ENCODE results near the gene VAX1.

The VAX1 gene

DNA sequence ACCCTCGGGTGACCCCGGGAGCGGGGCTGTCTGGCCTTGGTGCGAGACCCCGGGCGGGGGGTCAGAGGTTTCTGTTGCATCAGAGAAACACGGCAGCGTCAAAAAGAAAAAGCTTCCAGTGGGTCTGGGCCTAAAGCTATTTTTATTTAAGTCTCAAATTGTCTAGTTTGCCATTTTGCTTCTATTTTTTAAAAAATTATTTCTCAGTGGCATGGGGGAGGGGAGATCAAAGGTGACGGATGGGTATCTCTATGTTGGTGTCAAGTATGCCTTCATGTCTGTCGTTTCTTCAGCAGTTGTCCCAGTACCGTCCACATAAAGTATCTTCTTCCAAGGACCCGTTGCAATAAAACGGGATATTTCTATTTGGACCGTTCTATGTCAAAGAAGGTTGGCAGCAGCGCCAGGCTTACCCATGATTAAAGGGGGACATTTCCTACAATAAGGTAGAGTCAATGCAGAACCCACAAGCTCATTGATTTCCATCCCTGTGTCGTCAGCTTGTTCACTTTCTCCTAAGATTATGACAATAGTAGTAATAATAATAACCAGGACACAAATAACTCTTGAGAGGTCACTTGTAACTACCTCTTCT is 26.0 kb upstream of the VAX1 start:
- DNase-seq = no peak

DNA sequence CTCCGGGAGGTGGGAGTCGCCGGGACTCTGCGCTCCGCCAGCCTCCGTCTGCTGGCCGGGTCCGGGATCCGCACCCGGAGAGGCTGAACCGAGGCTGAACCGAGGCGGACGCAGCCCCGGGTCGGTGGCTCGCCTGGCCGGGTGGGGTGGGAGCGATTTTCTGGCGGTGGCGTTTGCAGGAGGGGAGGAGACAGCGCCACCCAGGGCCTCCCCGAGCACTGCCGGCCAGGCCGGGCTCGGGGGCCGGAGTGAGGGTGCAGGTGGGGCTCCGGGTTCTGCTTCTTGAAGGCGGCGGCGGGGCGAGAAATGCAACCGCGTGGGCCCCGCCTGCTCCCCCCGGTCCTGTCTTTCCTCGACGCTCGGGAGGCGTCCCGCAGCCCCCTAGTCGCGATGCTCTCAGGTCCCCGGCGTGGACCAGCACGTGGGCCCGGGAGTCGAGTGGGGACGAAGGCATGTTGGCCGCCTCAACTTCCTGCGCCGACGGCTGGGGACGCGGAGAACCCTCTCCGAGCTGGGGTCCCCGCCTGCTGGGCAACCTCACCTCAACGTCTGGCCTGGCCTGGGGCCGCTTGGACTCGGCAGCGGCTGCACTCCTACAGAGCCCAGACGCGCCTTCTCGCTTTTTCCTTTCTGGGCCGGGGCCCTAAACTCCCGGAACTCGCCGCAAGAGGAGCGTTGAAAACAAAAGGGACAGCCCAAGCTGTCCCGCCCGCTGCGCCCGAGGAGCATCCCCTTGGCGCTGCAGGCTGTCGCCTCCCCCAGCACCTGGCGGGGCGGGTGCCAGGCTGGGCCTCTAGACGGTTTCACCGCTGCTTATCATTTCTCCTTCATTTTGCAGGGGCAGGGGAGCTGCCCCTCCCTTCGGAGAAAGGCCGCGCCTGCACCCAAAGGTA is 25.2 kb upstream of the VAX1 start:
- no peak for DNase-seq

DNA sequence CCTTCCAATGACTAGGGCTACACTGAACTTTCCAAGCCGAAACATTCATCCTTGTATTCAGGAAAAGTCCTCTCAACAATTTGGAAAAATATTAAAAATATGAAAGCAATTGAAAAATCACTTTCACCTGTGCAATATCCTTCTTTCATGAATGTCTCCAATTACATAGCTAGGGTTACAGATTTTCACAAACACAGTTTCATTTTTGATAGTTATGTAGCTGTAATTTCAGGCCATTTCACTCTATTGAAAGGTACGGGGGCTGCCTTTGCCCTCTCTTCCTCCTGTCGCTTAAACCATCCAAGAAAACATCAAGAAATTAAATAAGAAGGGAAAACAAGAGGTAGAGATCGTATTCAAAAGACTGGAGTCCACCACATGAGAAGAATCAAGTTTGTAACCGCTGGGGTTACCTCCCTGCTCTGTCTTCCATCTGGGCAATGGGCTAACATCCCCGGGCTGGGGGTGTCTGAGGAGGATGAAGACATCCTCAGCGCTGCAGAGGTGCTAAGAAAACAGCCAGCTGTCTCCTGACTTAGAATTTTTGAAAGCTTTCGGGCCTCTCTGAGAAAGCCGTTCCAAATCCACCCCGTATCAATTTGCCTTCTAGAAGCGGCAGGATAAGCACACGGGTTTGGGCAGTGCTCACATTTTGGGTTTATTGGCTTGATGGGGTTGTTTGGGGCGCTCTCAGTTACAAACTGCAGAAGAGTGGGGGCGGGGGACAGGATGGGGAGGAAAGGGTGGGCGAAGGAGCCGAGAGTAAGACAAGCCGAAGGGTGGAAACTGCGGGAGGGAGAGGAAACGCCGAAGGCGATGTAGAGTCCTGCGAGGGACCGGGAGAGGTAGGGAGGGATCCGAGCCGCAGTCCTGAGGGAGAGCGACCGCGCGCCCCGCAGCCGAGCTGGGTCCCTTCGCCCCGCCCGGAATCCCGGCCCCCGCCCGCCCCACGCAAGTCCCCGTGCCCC is 24.3 kb upstream of the VAX1 start:
- no peak for DNase-seq

DNA sequence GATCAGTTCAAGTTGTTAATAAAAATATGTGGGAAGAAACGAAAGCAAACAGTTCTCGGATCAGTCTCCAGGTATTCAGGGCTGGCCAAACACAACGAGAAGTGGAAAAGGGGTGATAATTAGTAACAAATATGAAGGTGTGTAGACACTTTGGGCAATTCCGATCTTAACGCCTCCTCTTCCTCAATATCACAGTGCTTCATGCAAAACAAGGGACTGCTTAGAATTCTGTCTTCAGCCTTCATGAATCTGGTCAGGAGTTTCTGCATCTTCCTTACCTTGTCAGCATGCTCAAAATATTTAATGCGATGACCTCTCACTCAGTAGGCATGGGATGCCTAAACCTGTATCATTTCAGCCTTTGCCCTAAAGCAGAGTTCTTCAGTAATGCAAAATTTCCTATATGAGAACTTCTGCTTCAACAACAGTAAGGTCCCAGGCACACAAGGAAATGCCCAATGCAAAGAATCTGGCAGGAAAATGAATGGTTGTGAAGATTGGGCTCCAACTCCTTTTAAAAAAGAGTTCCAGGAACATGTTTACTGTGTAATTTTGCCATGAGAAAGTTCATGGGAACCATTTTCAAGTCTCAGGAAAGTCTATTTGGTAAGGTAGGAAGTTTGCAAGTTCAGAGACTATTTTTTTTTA is 23.4 kb upstream of the VAX1 start:
- no peak for DNase-seq

DNA sequence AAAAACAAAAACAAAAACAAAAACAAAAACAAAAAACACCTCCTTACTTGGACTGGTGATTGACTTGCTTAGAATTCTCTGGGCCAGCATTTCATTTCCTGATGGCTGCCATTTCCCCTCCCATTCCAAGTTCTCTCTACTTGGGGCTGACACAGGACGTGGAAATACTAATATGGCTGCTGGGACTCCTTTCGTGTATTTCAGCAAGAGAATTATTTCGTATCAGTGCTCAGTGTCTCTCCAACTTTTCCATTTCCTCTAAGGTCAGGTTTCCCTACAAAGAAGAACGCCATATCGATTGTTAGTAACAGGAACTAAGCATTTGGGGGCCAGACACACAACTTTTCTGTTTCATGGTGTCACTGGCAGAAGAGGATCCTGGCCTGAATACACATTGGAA is 22.5 kb upstream of the VAX1 start:
- DNase-seq = no peak

DNA sequence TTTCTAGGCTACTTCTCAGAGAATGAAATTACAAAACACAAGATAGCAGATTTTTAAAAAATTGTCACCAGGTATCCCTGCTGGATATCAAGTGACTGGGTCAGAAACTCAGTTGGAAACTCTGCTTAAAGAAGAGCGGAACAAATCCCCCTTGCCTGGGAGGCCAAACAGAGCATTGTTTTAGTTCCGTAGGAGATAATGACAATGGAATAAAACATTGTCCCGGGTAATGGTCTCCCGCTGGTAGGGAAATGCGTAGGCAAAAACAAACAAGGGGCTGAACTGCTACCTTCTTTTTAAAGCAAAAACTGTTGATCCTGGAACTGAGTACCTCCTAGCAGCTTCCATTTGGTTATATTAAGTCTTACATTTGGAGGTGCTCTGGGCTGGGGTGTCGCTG is 21.3 kb upstream of the VAX1 start:
- DNase-seq = no peak

DNA sequence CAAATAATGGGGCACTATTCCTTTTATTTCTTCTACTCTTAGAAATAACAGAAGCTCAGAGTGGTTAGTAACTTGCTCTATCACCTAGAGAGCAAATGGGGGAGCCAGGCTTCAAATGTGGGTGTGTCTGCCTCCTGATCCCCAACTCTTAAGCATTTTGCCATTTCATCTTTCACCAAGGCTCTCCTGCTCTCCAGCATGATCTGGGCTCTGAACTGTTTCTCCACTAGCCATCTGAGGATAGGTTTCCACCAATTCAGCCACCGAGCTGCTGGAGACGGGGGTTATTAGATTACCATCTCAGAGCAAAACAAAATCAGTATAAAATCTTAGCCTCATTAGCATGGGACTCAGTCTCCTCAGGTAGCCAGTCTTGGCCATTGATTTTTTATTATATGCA is 20.2 kb upstream of the VAX1 start:
- no peak for DNase-seq

DNA sequence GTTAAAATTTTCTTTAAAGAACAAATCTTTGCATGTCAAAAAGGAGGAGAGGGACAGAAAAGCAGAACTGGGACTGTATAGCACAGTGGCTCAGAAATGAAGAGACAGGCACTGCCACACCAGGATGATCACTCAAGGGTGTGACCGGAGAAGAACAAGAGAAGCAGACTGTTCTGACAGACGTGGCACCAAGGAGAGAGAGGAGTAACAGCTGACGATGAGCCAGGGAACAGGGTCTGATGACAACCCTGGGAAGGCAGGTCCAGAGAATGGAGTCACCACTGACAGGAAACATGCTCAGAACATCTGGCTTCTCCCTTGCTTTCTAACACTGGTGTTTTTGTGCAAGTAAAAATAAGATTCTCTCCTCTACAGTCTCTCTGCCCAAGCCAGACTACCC is 14.6 kb upstream of the VAX1 start:
- DNase-seq = no peak

DNA sequence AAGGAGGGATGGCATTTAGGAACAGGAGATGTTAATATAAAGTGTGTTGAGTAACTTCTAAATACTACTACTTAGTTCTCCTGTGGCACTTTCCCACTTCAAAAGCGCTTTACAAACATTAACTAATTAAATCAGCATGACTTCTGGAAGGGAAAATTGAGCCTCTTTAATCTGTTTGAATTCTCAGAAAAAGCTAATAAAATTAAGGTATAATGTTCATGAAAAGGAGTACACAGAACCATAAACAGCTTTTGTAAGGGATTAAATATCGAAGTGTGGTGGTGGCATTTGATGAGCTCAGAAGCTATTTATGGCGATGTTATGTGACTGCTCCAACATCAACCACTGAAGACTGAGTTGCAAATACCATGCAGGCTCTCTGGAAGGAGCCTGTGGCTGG is 10.2 kb upstream of the VAX1 start:
- no peak for DNase-seq

DNA sequence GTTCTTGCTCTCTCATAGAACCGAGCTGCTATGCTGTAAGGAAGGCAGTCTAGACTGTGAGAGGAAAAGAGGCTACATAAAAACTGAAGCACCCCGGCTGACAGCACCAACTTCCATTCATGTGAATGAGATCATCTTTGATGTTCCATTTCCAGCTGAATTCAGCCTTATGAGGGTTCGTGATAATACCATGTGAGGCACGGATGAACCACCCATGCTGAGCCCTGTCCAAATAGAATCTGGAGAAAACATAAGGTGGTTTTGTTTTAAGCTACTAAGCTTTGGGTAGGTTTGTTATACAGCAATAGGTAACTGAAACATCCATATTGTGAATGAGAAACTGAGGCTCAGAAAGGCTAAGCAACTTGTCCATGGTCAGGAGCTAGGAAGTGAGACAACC is 6.9 kb upstream of the VAX1 start:
- DNase-seq = no peak

DNA sequence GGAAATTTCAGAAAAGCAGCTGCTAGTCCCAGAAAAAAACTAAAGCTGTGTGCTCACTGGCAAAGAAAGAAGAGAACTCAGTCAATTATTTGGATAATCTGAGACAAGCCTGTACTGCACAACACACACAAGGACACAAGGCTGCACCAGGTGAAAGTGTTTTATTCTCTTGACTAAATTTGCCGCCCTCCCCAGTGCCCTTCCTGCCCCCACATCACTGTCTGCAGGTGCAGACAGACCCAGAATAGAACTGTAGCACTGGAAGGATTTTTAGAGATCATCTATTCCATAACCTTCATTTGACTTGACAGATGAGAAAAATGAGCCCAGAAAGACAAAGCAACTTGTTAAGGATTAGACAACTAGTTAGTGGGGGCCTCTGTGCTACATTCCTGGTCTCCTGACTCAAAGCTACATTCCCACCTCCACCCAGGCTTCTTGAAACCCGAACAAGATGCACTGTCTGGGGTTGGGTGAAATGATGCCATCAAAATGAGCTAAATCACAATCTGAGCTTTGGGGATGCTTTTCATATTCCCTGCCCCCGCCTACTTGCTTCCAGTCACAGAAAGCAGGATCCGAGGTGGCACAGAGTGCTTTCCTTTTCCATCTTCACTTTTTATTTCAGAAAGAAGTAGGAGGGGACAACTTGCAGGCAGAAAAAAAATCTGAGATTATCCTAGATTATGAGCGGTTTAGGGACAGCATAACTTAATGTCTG is 5.2 kb upstream of the VAX1 start:
- DNase-seq = no peak

DNA sequence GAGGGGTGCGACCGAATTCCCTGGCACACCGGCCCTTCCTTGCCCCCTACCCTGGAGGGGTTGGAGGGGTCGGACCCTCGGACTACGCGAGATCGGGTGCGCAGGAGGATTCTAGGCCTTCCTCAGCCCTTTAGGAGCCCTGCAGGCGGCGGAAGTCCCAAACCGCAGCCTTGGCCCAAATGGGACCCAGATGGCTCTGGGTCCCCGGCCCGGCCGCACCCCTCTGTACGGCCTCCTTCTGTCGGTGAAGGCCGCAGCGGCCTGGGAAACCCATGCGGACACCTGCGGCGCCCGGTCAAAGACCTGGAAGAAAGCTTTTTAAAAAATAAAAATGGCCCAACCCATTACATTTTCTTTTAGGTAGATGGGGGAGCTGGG is 2.4 kb upstream of the VAX1 start:
- no peak for DNase-seq

DNA sequence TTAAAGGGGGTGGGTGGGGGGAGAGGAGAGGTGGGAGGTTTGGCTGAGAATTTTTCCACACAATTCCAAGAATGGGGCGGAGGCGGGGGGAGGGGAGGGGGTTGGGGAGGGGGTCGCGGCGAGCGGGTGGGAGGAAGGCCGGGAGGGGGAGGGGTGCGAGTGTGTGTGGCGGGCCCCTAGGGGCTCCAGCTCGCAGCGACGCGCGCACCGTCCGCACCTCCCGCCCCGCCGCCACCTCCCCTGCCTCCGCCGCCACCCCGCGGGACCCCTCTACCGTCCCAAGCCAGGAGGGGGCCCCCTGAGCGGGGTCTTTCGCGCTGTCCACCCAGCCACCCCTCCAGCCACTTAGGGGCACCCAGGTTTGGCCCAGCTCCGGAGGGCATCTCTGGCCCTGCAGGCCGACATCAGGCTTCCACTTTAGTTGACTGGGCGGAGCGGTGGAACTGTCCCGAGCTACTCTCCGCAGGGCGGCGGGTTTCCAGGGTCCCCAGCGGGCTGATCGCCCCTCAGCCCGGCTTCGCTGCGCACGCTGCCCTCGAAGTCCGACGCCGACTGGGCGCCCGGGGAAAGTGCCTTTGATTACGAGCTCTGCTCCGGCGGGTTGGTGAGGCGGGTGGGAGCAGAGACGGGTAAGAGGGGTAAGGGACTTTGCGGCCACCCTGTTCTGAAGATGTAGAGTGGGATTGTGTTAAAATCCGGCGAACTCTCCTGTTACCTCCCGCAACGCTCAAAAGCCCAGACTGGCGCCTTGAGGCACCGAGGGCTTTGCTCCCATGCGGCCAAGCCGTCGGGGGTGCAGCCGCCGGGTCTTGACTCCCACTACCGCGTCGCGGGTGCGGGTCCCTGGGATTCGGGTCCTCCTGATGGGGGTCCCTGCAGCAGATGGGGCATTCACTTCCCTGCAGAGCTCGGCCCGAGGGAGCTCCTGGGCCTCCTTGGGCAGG is 1.8 kb upstream of the VAX1 start:
- no peak for DNase-seq

DNA sequence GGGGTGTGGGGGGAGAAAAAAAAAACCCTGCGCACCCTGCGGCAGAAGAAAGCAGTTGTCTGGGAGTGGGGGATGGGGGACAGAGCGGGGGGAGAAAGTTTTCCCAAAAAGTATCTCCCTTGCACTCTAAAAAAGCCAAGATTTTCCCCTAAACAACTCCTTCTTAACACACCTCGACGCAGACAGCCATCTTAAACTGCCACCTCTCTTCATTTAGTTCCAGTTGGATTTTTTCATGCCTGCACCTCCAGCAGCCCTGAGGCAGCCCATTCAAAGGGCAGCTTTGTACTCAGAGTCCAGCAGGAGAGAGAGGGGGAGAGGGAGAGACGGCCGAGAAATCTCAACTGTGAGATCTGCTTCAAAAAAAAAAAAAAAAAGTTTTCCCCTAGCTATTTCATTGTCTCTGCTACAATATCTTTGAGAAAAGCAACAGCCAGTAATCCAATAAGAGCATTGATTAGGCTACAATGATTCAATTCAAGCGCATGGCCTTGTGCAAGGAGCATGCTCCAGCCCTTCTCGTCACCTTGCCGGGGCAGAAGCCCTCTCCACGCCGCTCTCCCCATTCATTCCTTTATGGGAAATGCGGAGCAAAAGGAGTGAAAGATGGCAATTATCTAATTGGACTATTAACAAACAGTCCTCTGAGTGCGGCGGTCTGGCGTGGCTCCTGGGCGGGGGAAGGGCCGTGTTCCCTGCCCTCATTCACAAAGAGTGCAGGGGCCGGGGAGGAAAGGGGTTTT is 939 bp upstream of the VAX1 start:
- no peak for DNase-seq

DNA sequence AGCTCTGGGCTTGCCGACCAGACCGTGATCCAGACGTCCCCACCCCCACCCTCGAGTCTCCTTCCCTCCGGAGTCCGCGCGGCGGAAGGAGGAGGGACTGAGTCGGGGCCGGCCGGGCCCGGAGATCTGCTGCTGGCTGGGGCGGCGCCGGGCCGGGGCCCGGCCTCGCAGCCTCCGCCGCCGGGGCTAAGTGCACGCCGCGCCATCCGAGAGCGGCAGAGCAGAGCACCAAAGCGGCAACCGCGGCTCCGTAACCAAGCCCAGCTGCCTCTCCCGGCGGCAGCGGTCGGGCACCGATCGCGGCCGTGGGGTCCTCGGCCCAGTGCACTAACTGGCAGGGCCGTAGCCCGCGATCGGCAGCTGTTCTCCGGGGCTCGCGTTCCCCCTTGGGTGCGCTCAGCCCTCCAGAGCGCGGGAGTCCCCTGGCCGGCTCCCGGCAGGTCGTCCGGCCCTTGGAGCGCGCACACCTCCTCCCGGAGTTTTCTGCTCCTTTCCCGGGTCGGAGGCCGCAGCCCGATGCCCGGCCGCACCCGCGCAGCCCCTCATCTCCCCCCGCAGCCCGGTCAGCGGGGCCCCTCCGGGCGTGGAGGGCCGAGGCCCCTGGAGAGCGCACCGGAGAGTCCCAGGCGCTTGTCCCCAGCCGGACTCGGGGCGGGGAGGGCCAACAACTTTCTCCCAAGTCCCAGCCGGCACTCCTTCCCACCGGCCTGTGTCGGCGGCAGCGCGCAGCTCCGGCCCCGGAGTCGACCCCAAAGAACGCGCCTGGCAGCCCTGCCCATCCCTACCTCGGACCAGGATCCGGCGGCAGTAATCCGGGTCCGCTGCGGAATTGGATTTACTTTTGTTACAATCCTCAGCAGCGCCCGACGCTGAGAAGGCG is 799 bp downstream of the VAX1 start:
- DNase-seq = no peak

DNA sequence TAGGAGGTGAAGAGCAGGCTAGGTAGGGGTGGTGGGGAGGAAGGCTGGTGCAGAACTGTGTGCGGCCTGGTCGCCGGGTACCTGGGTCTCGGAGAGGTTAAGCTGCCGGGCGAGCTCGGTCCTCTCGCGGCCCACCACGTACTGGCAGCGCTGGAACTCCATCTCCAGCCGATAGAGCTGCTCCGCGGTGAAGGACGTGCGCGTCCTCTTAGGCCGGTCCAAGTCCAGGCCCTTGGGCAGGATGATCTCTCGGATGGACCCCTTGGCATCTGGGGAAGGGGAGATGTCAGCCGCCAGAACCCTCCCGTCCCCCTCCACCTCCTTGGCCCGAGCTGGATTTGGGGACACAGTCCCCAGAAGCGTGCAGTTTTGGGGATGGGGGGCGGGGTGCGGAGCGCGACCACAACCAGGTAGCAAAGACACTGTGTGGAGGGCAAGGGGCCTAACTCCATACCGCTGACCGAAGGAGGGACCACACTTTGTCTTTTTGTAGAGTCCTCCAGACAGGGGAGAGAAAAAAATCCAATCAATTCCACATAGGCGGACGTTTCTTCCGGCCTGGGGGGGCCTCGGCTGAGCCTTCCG is 1.6 kb downstream of the VAX1 start:
- DNase-seq = no peak

DNA sequence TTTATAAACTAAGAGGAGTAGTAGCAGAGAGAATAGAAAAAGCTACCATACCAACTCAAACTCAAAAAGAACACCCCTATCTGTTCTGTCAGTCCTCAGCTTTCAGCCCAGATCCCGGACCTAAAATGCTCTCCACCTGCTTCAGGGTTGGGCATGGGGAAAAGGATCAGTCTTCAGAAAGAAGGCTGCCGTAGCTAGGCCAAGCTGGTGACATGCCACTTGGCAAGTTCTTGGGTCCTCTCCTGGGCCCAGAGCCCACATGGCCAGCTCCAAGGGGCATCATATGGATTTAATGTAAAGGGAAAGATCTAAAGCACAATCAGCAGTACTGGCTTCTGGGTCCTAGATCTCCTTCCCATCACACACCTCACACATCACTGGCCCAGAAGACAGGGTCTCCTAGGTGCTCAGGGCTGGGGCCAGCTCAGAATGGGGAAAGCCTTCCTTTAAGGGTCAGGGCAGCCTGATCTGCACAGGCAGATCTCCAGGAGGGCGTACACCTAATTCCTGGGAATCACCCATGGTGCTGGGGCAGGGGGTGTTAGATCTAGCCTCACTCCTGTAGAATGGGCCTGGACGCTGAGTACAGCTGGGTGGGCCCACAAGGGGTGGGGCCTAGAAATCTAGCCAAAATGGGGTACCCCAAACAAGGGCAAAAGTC is 2.5 kb downstream of the VAX1 start:
- DNase-seq = no peak

DNA sequence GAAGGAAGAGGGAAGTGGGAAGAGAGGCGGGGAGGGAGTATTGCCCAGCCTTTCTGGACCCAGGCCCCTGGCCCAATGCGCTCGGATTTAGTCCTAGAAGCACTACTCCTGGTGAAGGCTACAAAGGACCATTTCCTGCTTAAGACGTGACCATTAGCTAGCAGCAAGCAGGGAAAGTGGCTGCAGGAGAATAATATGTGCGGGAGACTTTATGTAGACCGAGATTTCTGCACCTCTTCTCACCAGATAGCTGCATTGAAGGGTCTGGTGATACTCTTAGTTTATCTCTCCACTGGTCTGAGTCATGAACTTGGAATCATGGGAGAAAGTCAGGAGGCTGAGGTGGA is 3.1 kb downstream of the VAX1 start:
- DNase-seq = no peak

All from AML-193 (cell line).